AG04449 (cell line): ENCODE measurements around the gene TPCN2.

ENCODE experiments used
- CTCF ChIA-PET: fragments of 350-600 bp; formaldehyde crosslinking; extraction: SDS; loops from one replicate; lab custom pipeline; 2021; ENCODE audit warnings: antibody characterized with exemption; lab: Yijun Ruan, JAX
- POLR2A ChIA-PET: fragments of 400-600, 350-600 bp; formaldehyde crosslinking; extraction: SDS; loops from one replicate; lab custom pipeline; 2020; ENCODE audit warnings: antibody characterized with exemption, inconsistent platforms; lab: Yijun Ruan, JAX
- DNase-seq: peaks from one replicate; pipeline ENCODE4 v3.0.0-alpha.2; 2010; ENCODE audit warnings: low read depth, low spot score
- H3K4me3 ChIP-seq: 2 replicates; pipeline ENCODE4 v1.5.1; 2011; ENCODE audit warnings: low read depth, mild to moderate bottlenecking, control low read depth, low read length
- TF ChIP-seq, protein P1 (sequence below): IDR thresholded peaks from one replicate; pipeline ENCODE4 v1.5.1; 2011; ENCODE audit warnings: mild to moderate bottlenecking, moderate library complexity, low read length, control low read depth, inconsistent platforms; ENCODE audit not compliant: insufficient read depth; ENCODE audit errors: missing control alignments

Gene TPCN2

GRCh38 chr11:69106031-69106811 lies 57.5 kb downstream of the TPCN2 start:
- DNase-seq = no peak
- CTCF ChIA-PET = interaction anchor here (1.1 to 13.0 kb wide), 9 partner anchors 16 to 782 kb away, joined by 3 to 188 read pairs (median 4); partner anchors contain the start of gene LTO1
- H3K4me3 ChIP-seq = no peak overlapping the region
- TF ChIP-seq, protein P1, sequence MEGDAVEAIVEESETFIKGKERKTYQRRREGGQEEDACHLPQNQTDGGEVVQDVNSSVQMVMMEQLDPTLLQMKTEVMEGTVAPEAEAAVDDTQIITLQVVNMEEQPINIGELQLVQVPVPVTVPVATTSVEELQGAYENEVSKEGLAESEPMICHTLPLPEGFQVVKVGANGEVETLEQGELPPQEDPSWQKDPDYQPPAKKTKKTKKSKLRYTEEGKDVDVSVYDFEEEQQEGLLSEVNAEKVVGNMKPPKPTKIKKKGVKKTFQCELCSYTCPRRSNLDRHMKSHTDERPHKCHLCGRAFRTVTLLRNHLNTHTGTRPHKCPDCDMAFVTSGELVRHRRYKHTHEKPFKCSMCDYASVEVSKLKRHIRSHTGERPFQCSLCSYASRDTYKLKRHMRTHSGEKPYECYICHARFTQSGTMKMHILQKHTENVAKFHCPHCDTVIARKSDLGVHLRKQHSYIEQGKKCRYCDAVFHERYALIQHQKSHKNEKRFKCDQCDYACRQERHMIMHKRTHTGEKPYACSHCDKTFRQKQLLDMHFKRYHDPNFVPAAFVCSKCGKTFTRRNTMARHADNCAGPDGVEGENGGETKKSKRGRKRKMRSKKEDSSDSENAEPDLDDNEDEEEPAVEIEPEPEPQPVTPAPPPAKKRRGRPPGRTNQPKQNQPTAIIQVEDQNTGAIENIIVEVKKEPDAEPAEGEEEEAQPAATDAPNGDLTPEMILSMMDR = no peak
- POLR2A ChIA-PET = interaction anchor here (1.6 kb wide), 1 partner anchor 538 kb away, joined by 6 read pairs; no protein-coding TSS in a partner anchor

GRCh38 chr11:69107413-69107812 lies 58.7 kb downstream of the TPCN2 start:
- DNase-seq = no peak
- TF ChIP-seq, protein P1 = no peak
- ChIA-PET POLR2A (no interaction called here), CTCF (interaction anchor here (0.5 to 13.0 kb wide), 6 partner anchors 16 to 567 kb away, joined by 3 to 188 read pairs (median 4); partner anchors contain the start of gene LTO1)
- no peak overlapping the region for H3K4me3 ChIP-seq

DNA sequence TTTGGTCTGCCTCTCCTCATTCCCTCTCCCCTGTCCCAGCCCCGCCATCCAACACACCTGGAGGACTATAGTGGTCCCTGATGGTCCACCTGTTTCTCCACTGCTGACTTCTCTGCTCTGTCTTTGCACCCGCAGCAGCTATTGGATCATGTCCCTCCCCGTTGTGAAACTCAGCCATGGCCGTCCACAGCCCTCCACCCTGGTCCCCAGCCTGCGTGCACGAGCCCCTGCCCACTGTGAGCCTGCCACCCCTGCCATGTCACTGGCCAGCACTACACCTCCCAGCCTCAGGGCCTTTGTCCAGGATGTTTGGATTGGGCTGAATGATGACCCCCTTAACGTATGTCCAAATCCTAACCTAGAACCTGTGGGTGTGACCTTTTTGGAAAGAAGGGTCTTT lies 59.3 kb downstream of the TPCN2 start:
- CTCF ChIA-PET = interaction anchor here (1.1 to 13.0 kb wide), 3 partner anchors 24 to 562 kb away, joined by 3 to 188 read pairs (median 168); no protein-coding TSS in a partner anchor
- no peak for DNase-seq
- TF ChIP-seq, protein P1 = no peak
- H3K4me3 ChIP-seq = no peak overlapping the region
- POLR2A ChIA-PET = no interaction called here

DNA sequence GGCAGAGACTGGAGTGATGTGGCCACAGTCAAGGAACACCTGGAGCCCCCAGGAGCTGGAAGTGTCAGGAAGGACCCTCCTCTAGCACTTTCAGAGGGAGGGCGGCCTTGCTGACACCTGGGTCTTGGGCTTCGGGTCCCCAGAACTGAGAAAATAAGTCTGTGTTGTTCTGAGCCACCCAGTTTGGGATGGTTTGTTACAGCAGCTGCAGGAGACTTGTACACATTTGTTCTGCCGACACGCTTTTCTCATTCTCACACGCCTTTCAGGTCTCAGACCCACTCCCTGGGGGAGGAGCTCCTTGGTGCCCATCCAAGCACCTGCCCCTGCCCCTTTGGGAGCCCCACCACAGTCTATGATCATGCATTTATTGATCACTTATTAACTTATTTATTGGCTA lies 59.8 kb downstream of the TPCN2 start:
- DNase-seq = no peak
- CTCF ChIA-PET = interaction anchor here (1.1 to 13.0 kb wide), 5 partner anchors 19 to 561 kb away, joined by 3 to 188 read pairs (median 4); no protein-coding TSS in a partner anchor
- TF ChIP-seq, protein P1 = no peak
- H3K4me3 ChIP-seq = no peak overlapping the region
- POLR2A ChIA-PET = no interaction called here

- CTCF ChIA-PET = interaction anchor here (1.1 to 13.0 kb wide), 4 partner anchors 20 to 561 kb away, joined by 3 to 188 read pairs (median 4); no protein-coding TSS in a partner anchor
Observed at GRCh38 chr11:69109101-69109500, 60.4 kb downstream of the TPCN2 start.

GRCh38 chr11:69110451-69110850 lies 61.7 kb downstream of the TPCN2 start:
- H3K4me3 ChIP-seq = no peak overlapping the region
- DNase-seq = no peak
- TF ChIP-seq, protein P1 = no peak
- ChIA-PET POLR2A (no interaction called here), CTCF (interaction anchor here (13.0 kb wide), 1 partner anchor 559 kb away, joined by 188 read pairs; no protein-coding TSS in a partner anchor)

More at GRCh38 chr11:69109101-69109500, 60.4 kb downstream of the TPCN2 start:
- no peak for DNase-seq
- POLR2A ChIA-PET = no interaction called here
- TF ChIP-seq, protein P1 = no peak
- no peak overlapping the region for H3K4me3 ChIP-seq
